HepG2 (cell line): Measurements from ENCODE around the gene NCMAP. TPM values are rescaled to one million over a fixed set of nuclear protein-coding genes. Genes with fewer than 3 reads are reported as not detected.

Experiments used
- ATRX ChIP-seq: sonication (generic); formaldehyde crosslinking; IDR thresholded peaks from 2 replicates; pipeline ENCODE4 v1.4.0; 2020; ENCODE audit warnings: missing genetic modification reagents, borderline replicate concordance
- EED ChIP-seq: sonication (generic); formaldehyde crosslinking; IDR thresholded peaks from 2 replicates; pipeline ENCODE4 v1.5.0; 2020; ENCODE audit warnings: mild to moderate bottlenecking, missing genetic modification reagents
- FOXP4 ChIP-seq: sonication (generic); formaldehyde crosslinking; IDR thresholded peaks from 2 replicates; pipeline ENCODE4 v1.4.0; 2020; ENCODE audit warnings: missing genetic modification reagents
- GPN1 ChIP-seq: sonication (generic); formaldehyde crosslinking; IDR thresholded peaks from 2 replicates; pipeline ENCODE4 v1.5.1; 2020; ENCODE audit warnings: missing genetic modification reagents, borderline replicate concordance
- SNAPC5 ChIP-seq: sonication (generic); formaldehyde crosslinking; IDR thresholded peaks from 2 replicates; pipeline ENCODE4 v1.8.1; 2023; ENCODE audit warnings: mild to moderate bottlenecking, missing genetic modification reagents, borderline replicate concordance
- TEAD2 ChIP-seq: sonication (generic); formaldehyde crosslinking; IDR thresholded peaks from 2 replicates; pipeline ENCODE4 v1.9.0; 2021; ENCODE audit warnings: missing genetic modification reagents
- U2AF1 ChIP-seq: fragments of 200-400 bp; formaldehyde crosslinking; optimal IDR thresholded peaks from 2 replicates; pipeline ENCODE3; 2017; ENCODE audit warnings: mild to moderate bottlenecking, low read depth, low read length
- ZNF274 ChIP-seq: sonication (generic); formaldehyde crosslinking; IDR thresholded peaks from 2 replicates; pipeline ENCODE4 v1.5.1; 2020; ENCODE audit warnings: mild to moderate bottlenecking, missing genetic modification reagents
- ZNF318 ChIP-seq: sonication (generic); formaldehyde crosslinking; IDR thresholded peaks from 2 replicates; pipeline ENCODE4 v1.4.0; 2020; ENCODE audit warnings: mild to moderate bottlenecking, missing genetic modification reagents
- ZNF331 ChIP-seq: sonication (generic); formaldehyde crosslinking; IDR thresholded peaks from 2 replicates; pipeline ENCODE4 v1.4.0; 2020; ENCODE audit warnings: missing genetic modification reagents
- ZNF496 ChIP-seq: sonication (generic); formaldehyde crosslinking; IDR thresholded peaks from 2 replicates; pipeline ENCODE4 v1.8.1; 2023; ENCODE audit warnings: mild to moderate bottlenecking, moderate library complexity, missing genetic modification reagents; ENCODE audit not compliant: insufficient replicate concordance
- ZNF597 ChIP-seq: sonication (generic); formaldehyde crosslinking; IDR thresholded peaks from 2 replicates; pipeline ENCODE4 v1.5.0; 2020; ENCODE audit warnings: missing genetic modification reagents
- ZNF672 ChIP-seq: sonication (generic); formaldehyde crosslinking; IDR thresholded peaks from 2 replicates; pipeline ENCODE4 v1.8.1; 2022; ENCODE audit warnings: missing genetic modification reagents
- ZNF704 ChIP-seq: sonication (generic); formaldehyde crosslinking; IDR thresholded peaks from 2 replicates; pipeline ENCODE4 v1.8.1; 2023; ENCODE audit warnings: mild to moderate bottlenecking, inconsistent platforms, moderate library complexity, missing genetic modification reagents, borderline replicate concordance
- ZNF772 ChIP-seq: sonication (generic); formaldehyde crosslinking; IDR thresholded peaks from 2 replicates; pipeline ENCODE4 v1.5.0; 2020; ENCODE audit warnings: mild to moderate bottlenecking, missing genetic modification reagents
- ZSCAN12 ChIP-seq: sonication (generic); formaldehyde crosslinking; IDR thresholded peaks from 2 replicates; pipeline ENCODE4 v1.9.0; 2021; ENCODE audit warnings: mild to moderate bottlenecking, missing genetic modification reagents
- polyA plus RNA-seq, 8 experiments: library from polyadenylated mRNA; depleted of rRNA in 3 of 8; stranded (reverse) in 7 of 8; unstranded in 1 of 8; fragments of >200 nt; fragmentation: Illumina TruSeq in 4 of 8; extraction: Trizol in 4 of 8; gene quantifications; 2 replicates each; pipeline versions ENCODE4 v1.2.1 to v1.2.3, GENCODE V29; 2011 to 2016; ENCODE audit warnings: low read depth in 4 of 8, missing spikeins in 1 of 8, mixed read lengths in 1 of 8; ENCODE audit not compliant: insufficient read depth in 1 of 8
- total RNA-seq, 5 experiments: library from RNA; depleted of rRNA; stranded (reverse); fragments of >200 nt; fragmentation: Illumina TruSeq; extraction: Trizol; gene quantifications; 2 replicates each; pipeline ENCODE4 v1.2.3, GENCODE V29; 2016; ENCODE audit warnings: low read depth in 1 of 5

Gene NCMAP
- total and polyA plus RNA-seq, 2 of the 13 experiments (the other 11 are each of a cell fraction or from before 2014, with no cell fraction given): 2.7 to 20.0 TPM

GRCh38 chr1:24642481-24643362 is 86.8 kb downstream of the NCMAP start, which contains the start of gene SRRM1 (continued):
- peak; percentile 91; the same call in 1 of the 2 replicates for TF ChIP-seq ZNF274 (CRISPR knock-in tag)
- no peak for TF ChIP-seq ZNF496 (CRISPR knock-in tag)
- no peak for TF ChIP-seq ZNF597 (CRISPR knock-in tag)
- TF ChIP-seq ZSCAN12 (CRISPR knock-in tag): no peak
- TF ChIP-seq SNAPC5 (CRISPR knock-in tag): 0 out of 2 replicates have a peak, but pooled peaks have one; percentile 41
- TF ChIP-seq EED (CRISPR knock-in tag): no peak
- TF ChIP-seq ZNF318 (CRISPR knock-in tag): no peak; the same call in 1 of the 2 replicates
- TF ChIP-seq ZNF672 (CRISPR knock-in tag): no peak
- peak; percentile 58 for TF ChIP-seq ZNF331 (CRISPR knock-in tag)
- no peak for TF ChIP-seq TEAD2 (CRISPR knock-in tag)
- TF ChIP-seq ZNF704 (CRISPR knock-in tag): no peak
- peak; percentile 72; the same call in 1 of the 2 replicates for TF ChIP-seq FOXP4
- TF ChIP-seq ATRX (CRISPR knock-in tag): no peak
- no peak for TF ChIP-seq GPN1 (CRISPR knock-in tag)
- no peak for TF ChIP-seq U2AF1
- no peak for TF ChIP-seq ZNF772 (CRISPR knock-in tag)
